WTC11 (cell line): ENCODE results near the gene FBXO41. TPM values are rescaled to one million over a fixed set of nuclear protein-coding genes. Genes with fewer than 3 reads are reported as not detected.
A peak's percentile ranks its signal among the peaks of the same experiment; 100 is the strongest.

ENCODE experiments used
- ATF1 ChIP-seq: sonication (generic); formaldehyde crosslinking; IDR thresholded peaks from 2 replicates; pipeline ENCODE4 v1.8.1; 2023; ENCODE audit warnings: mild to moderate bottlenecking, moderate library complexity, missing genetic modification reagents
- ATF2 ChIP-seq: sonication (generic); formaldehyde crosslinking; IDR thresholded peaks from 2 replicates; pipeline ENCODE4 v1.8.1; 2022; ENCODE audit warnings: low read depth, missing genetic modification reagents, borderline replicate concordance
- CREM ChIP-seq: sonication (generic); formaldehyde crosslinking; IDR thresholded peaks from 2 replicates; pipeline ENCODE4 v1.8.1; 2022; ENCODE audit warnings: mild to moderate bottlenecking, missing genetic modification reagents, moderate library complexity
- ESRRA ChIP-seq: sonication (generic); formaldehyde crosslinking; IDR thresholded peaks from 2 replicates; pipeline ENCODE4 v1.8.1; 2022; ENCODE audit warnings: mild to moderate bottlenecking, missing genetic modification reagents, borderline replicate concordance
- FOXK1 ChIP-seq: sonication (generic); formaldehyde crosslinking; IDR thresholded peaks from 2 replicates; pipeline ENCODE4 v1.8.0; 2022; ENCODE audit warnings: mild to moderate bottlenecking, moderate library complexity, missing genetic modification reagents
- GRHL2 ChIP-seq: fragments of 250-450 bp; sonication (Bioruptor Pico); IDR thresholded peaks from 2 replicates; pipeline ENCODE4 v1.8.0; 2022; ENCODE audit warnings: mild to moderate bottlenecking, moderate library complexity; ENCODE audit not compliant: insufficient replicate concordance, severe bottlenecking
- HMGXB4 ChIP-seq: sonication (generic); formaldehyde crosslinking; IDR thresholded peaks from 2 replicates; pipeline ENCODE4 v1.8.1; 2023; ENCODE audit warnings: mild to moderate bottlenecking, moderate library complexity, missing genetic modification reagents
- JAZF1 ChIP-seq: fragments of 250-450 bp; sonication (Bioruptor Pico); IDR thresholded peaks from 2 replicates; pipeline ENCODE4 v1.9.0; 2021; ENCODE audit warnings: moderate library complexity, mild to moderate bottlenecking, inconsistent platforms
- JUN ChIP-seq: sonication (generic); formaldehyde crosslinking; IDR thresholded peaks from 2 replicates; pipeline ENCODE4 v1.8.0; 2023; ENCODE audit warnings: mild to moderate bottlenecking, missing genetic modification reagents
- MAX ChIP-seq: sonication (generic); formaldehyde crosslinking; IDR thresholded peaks from 2 replicates; pipeline ENCODE4 v1.8.0; 2022; ENCODE audit warnings: mild to moderate bottlenecking, missing genetic modification reagents
- MXD4 ChIP-seq: fragments of 250-450 bp; sonication (Bioruptor Pico); IDR thresholded peaks from 2 replicates; pipeline ENCODE4 v1.8.0; 2021; ENCODE audit warnings: mild to moderate bottlenecking, moderate library complexity, borderline replicate concordance
- NR1H2 ChIP-seq: sonication (generic); formaldehyde crosslinking; IDR thresholded peaks from 2 replicates; pipeline ENCODE4 v1.9.0; 2021; ENCODE audit warnings: mild to moderate bottlenecking, moderate library complexity, missing genetic modification reagents
- SMAD3 ChIP-seq: sonication (generic); formaldehyde crosslinking; IDR thresholded peaks from 2 replicates; pipeline ENCODE4 v1.8.0; 2022; ENCODE audit warnings: missing genetic modification reagents, mild to moderate bottlenecking, borderline replicate concordance
- TCF7 ChIP-seq: sonication (generic); formaldehyde crosslinking; IDR thresholded peaks from 2 replicates; pipeline ENCODE4 v1.8.0; 2022; ENCODE audit warnings: mild to moderate bottlenecking, low read depth, missing genetic modification reagents, moderate library complexity
- TP53 ChIP-seq: sonication (generic); formaldehyde crosslinking; IDR thresholded peaks from 2 replicates; pipeline ENCODE4 v1.8.1; 2023; ENCODE audit warnings: mild to moderate bottlenecking, missing genetic modification reagents
- USF2 ChIP-seq: sonication (generic); formaldehyde crosslinking; IDR thresholded peaks from 2 replicates; pipeline ENCODE4 v1.8.1; 2023; ENCODE audit warnings: mild to moderate bottlenecking, missing genetic modification reagents, moderate library complexity
- ZMAT4 ChIP-seq: fragments of 250-450 bp; sonication (Bioruptor Pico); IDR thresholded peaks from 2 replicates; pipeline ENCODE4 v1.9.0; 2021; ENCODE audit warnings: mild to moderate bottlenecking
- ZNF263 ChIP-seq: sonication (generic); formaldehyde crosslinking; IDR thresholded peaks from 2 replicates; pipeline ENCODE4 v1.8.1; 2022; ENCODE audit warnings: low read depth, mild to moderate bottlenecking, moderate library complexity, missing genetic modification reagents
- ZNF416 ChIP-seq: fragments of 250-450 bp; sonication (Bioruptor Pico); IDR thresholded peaks from 2 replicates; pipeline ENCODE4 v1.9.0; 2021; ENCODE audit warnings: mild to moderate bottlenecking, inconsistent platforms
- ZNF671 ChIP-seq: fragments of 250-450 bp; sonication (Bioruptor Pico); IDR thresholded peaks from 2 replicates; pipeline ENCODE4 v1.8.0; 2021; ENCODE audit warnings: mild to moderate bottlenecking
- total RNA-seq: library from RNA; stranded (reverse); gene quantifications from 3 replicates; pipeline ENCODE4 v1.2.3, GENCODE V29; 2021
- TF ChIP-seq, protein P1 (sequence below): sonication (generic); formaldehyde crosslinking; conservative IDR thresholded peaks from 2 replicates; pipeline ENCODE4 v1.8.1; 2023; ENCODE audit warnings: mild to moderate bottlenecking, low read depth, missing genetic modification reagents, moderate library complexity
- TF ChIP-seq, protein P2 (sequence below): fragments of 200-600 bp; IDR thresholded peaks from 2 replicates; pipeline ENCODE4 v1.8.0; 2022; ENCODE audit warnings: antibody characterized with exemption
- TF ChIP-seq, protein P3 (sequence below): sonication (generic); formaldehyde crosslinking; IDR thresholded peaks from 2 replicates; pipeline ENCODE4 v1.8.1; 2022; ENCODE audit warnings: low read depth, mild to moderate bottlenecking, moderate library complexity, missing genetic modification reagents, borderline replicate concordance
- TF ChIP-seq, protein P4 (sequence below): sonication (generic); formaldehyde crosslinking; IDR thresholded peaks from 2 replicates; pipeline ENCODE4 v1.8.1; 2023; ENCODE audit warnings: mild to moderate bottlenecking, missing genetic modification reagents, borderline replicate concordance

FBXO41 gene
- total RNA-seq, 1 experiment from 2014 or later, result 19.2 TPM

DNA sequence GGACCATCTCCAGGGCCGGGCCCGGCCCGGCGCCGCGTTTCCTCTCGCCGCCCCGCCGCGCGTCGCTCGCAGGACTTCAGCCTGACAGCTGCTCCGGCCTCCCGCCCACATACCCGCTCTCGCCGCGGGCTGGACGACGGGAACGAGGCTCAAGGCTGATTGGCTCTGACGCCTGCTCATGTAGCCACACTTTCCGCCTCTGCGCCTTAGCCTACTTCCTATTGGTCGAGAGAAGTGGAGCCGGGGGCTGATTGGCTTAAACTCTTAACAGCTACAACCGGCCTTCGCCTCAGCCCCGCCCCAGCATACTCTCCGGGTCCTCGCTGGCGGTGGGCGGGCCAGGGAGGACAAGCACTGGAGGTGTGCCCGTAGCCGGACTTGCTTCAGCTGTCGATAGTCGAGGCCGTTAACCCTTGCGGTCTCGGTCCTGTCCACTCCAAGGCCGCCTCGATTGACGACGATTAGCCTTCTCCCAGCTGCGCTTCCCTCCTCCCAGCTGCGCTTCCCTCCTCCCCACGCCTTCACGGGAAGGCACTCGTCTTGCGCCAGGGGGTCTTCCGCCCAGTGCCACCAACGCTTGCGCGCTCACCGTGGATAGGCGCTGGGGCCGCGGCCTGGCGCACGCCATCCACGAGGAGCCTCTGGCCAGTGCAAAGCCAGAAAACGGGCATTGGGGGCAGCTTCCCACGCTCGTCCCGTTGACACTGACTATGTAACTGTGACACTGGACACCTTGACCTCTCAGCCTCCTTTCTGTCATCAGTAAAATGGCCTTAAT is 50.9 kb downstream of the FBXO41 start, which contains the start of gene PRADC1 (continued):
- TF ChIP-seq, protein P1, sequence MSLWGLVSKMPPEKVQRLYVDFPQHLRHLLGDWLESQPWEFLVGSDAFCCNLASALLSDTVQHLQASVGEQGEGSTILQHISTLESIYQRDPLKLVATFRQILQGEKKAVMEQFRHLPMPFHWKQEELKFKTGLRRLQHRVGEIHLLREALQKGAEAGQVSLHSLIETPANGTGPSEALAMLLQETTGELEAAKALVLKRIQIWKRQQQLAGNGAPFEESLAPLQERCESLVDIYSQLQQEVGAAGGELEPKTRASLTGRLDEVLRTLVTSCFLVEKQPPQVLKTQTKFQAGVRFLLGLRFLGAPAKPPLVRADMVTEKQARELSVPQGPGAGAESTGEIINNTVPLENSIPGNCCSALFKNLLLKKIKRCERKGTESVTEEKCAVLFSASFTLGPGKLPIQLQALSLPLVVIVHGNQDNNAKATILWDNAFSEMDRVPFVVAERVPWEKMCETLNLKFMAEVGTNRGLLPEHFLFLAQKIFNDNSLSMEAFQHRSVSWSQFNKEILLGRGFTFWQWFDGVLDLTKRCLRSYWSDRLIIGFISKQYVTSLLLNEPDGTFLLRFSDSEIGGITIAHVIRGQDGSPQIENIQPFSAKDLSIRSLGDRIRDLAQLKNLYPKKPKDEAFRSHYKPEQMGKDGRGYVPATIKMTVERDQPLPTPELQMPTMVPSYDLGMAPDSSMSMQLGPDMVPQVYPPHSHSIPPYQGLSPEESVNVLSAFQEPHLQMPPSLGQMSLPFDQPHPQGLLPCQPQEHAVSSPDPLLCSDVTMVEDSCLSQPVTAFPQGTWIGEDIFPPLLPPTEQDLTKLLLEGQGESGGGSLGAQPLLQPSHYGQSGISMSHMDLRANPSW, result no peak
- TF ChIP-seq CREM (CRISPR knock-in tag), result 0 out of 2 replicates have a peak, but pooled peaks have one; percentile 45
- TF ChIP-seq ZMAT4, result no peak
- no peak for TF ChIP-seq ATF2 (CRISPR knock-in tag)
- TF ChIP-seq, protein P2, sequence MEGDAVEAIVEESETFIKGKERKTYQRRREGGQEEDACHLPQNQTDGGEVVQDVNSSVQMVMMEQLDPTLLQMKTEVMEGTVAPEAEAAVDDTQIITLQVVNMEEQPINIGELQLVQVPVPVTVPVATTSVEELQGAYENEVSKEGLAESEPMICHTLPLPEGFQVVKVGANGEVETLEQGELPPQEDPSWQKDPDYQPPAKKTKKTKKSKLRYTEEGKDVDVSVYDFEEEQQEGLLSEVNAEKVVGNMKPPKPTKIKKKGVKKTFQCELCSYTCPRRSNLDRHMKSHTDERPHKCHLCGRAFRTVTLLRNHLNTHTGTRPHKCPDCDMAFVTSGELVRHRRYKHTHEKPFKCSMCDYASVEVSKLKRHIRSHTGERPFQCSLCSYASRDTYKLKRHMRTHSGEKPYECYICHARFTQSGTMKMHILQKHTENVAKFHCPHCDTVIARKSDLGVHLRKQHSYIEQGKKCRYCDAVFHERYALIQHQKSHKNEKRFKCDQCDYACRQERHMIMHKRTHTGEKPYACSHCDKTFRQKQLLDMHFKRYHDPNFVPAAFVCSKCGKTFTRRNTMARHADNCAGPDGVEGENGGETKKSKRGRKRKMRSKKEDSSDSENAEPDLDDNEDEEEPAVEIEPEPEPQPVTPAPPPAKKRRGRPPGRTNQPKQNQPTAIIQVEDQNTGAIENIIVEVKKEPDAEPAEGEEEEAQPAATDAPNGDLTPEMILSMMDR, result no peak
- no peak for TF ChIP-seq JUN
- no peak for TF ChIP-seq TP53
- no peak for TF ChIP-seq USF2 (CRISPR knock-in tag)
- TF ChIP-seq ESRRA (CRISPR knock-in tag), result no peak
- no peak for TF ChIP-seq NR1H2 (CRISPR knock-in tag)
- TF ChIP-seq ZNF416 (CRISPR knock-in tag), result no peak
- no peak for TF ChIP-seq JAZF1 (CRISPR knock-in tag)
- no peak for TF ChIP-seq MXD4
- peak; percentile 80; the same call in 1 of the 2 replicates for TF ChIP-seq MAX (CRISPR knock-in tag)
- no peak for TF ChIP-seq ATF1 (CRISPR knock-in tag)
- TF ChIP-seq TCF7 (CRISPR knock-in tag), result no peak
- TF ChIP-seq SMAD3 (CRISPR knock-in tag), result peak; percentile 72; the same call in 1 of the 2 replicates
- peak; percentile 73; the same call in 1 of the 2 replicates for TF ChIP-seq ZNF263 (CRISPR knock-in tag)
- TF ChIP-seq ZNF671, result no peak
- TF ChIP-seq, protein P3, sequence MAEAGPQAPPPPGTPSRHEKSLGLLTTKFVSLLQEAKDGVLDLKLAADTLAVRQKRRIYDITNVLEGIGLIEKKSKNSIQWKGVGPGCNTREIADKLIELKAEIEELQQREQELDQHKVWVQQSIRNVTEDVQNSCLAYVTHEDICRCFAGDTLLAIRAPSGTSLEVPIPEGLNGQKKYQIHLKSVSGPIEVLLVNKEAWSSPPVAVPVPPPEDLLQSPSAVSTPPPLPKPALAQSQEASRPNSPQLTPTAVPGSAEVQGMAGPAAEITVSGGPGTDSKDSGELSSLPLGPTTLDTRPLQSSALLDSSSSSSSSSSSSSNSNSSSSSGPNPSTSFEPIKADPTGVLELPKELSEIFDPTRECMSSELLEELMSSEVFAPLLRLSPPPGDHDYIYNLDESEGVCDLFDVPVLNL, result no peak
- TF ChIP-seq HMGXB4, result no peak
- TF ChIP-seq, protein P4, sequence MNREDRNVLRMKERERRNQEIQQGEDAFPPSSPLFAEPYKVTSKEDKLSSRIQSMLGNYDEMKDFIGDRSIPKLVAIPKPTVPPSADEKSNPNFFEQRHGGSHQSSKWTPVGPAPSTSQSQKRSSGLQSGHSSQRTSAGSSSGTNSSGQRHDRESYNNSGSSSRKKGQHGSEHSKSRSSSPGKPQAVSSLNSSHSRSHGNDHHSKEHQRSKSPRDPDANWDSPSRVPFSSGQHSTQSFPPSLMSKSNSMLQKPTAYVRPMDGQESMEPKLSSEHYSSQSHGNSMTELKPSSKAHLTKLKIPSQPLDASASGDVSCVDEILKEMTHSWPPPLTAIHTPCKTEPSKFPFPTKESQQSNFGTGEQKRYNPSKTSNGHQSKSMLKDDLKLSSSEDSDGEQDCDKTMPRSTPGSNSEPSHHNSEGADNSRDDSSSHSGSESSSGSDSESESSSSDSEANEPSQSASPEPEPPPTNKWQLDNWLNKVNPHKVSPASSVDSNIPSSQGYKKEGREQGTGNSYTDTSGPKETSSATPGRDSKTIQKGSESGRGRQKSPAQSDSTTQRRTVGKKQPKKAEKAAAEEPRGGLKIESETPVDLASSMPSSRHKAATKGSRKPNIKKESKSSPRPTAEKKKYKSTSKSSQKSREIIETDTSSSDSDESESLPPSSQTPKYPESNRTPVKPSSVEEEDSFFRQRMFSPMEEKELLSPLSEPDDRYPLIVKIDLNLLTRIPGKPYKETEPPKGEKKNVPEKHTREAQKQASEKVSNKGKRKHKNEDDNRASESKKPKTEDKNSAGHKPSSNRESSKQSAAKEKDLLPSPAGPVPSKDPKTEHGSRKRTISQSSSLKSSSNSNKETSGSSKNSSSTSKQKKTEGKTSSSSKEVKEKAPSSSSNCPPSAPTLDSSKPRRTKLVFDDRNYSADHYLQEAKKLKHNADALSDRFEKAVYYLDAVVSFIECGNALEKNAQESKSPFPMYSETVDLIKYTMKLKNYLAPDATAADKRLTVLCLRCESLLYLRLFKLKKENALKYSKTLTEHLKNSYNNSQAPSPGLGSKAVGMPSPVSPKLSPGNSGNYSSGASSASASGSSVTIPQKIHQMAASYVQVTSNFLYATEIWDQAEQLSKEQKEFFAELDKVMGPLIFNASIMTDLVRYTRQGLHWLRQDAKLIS (CRISPR knock-in tag), result no peak
- TF ChIP-seq FOXK1, result peak; percentile 94
- TF ChIP-seq GRHL2 (CRISPR knock-in tag), result no peak
